A549 (cell line): ENCODE measurements around the gene PLIN4. TPM values are rescaled to one million over a fixed set of nuclear protein-coding genes. Genes with fewer than 3 reads are reported as not detected.
"Not testable (repeated sequence)": the region's sequence is repeated elsewhere in the genome, so short reads cannot be mapped to it uniquely, and the experiment has no call there.

Source experiments
- ATAC-seq, 2 experiments: fragments of 200-7000 bp in 1 of 2; fragments of >200 bp in 1 of 2; cut with Nextera tagmentation in 1 of 2; cut with Tn5 transposase in 1 of 2; 3 replicates each; pipeline versions ENCODE4 v1.8.0 to v1.9.1; 2018 to 2020; ENCODE audit warnings: mild to moderate bottlenecking in 1 of 2, moderate library complexity in 1 of 2
- CTCF ChIA-PET: fragments of 300-600 bp; sonication (Branson Sonifier 250); formaldehyde crosslinking; extraction: SDS; loops from one replicate; lab custom pipeline; 2021; ENCODE audit warnings: antibody characterized with exemption, inconsistent platforms; lab: Yijun Ruan, JAX
- POLR2A ChIA-PET: fragments of 350-600 bp; formaldehyde crosslinking; extraction: SDS; loops from one replicate; lab custom pipeline; 2021; ENCODE audit warnings: antibody characterized with exemption, inconsistent platforms; lab: Yijun Ruan, JAX
- DNase-seq, 2 experiments: peaks; one replicate each; pipeline versions ENCODE4 v3.0.0 to v3.0.0-alpha.2; 2011 to 2016; ENCODE audit warnings: low read depth in 1 of 2, low spot score in 1 of 2
- FAIRE-seq: peaks from 2 replicates; lab custom pipeline; 2011; peaks lifted over from hg19 to GRCh38; lab: Jason Lieb, UNC
- H3K27ac ChIP-seq, 2 experiments: fragments of >200 bp; sonication (Bioruptor Twin); formaldehyde crosslinking; 3 replicates each; pipeline ENCODE4 v1.5.1; 2016 to 2017
- H3K4me1 ChIP-seq: fragments of >200 bp; sonication (Bioruptor Twin); formaldehyde crosslinking; 3 replicates; pipeline ENCODE4 v1.6.1; 2016
- H3K4me2 ChIP-seq: fragments of >200 bp; sonication (Bioruptor Twin); formaldehyde crosslinking; 3 replicates; pipeline ENCODE4 v1.6.1; 2016
- H3K4me3 ChIP-seq: fragments of >200 bp; sonication (Bioruptor Twin); formaldehyde crosslinking; 3 replicates; pipeline ENCODE4 v1.5.1; 2016
- H3K9me3 ChIP-seq: fragments of >200 bp; sonication (Bioruptor Twin); formaldehyde crosslinking; 3 replicates; pipeline ENCODE4 v1.6.1; 2016
- CEBPB ChIP-seq, 2 experiments: fragments of >200 bp in 1 of 2; sonication (Bioruptor Twin) in 1 of 2; formaldehyde crosslinking in 1 of 2; IDR thresholded peaks; 2 replicates each; pipeline ENCODE4 v1.6.1; 2012 to 2016
- FOSB ChIP-seq: fragments of 250-450 bp; sonication (Bioruptor Pico); IDR thresholded peaks from 2 replicates; pipeline ENCODE4 v1.5.0; 2020; ENCODE audit warnings: mild to moderate bottlenecking, moderate library complexity
- FOSL2 ChIP-seq, 2 experiments: fragments of 450-650 bp in 1 of 2; fragments of >200 bp in 1 of 2; sonication (Bioruptor Twin) in 1 of 2; formaldehyde crosslinking; IDR thresholded peaks; 2 replicates each; pipeline versions ENCODE4 v1.5.0 to v1.6.1; 2016 to 2020; ENCODE audit warnings: mild to moderate bottlenecking in 1 of 2, moderate library complexity in 1 of 2
- HES2 ChIP-seq: fragments of >200 bp; sonication (Bioruptor Twin); formaldehyde crosslinking; IDR thresholded peaks from 2 replicates; pipeline ENCODE4 v1.6.1; 2016
- HEYL ChIP-seq: fragments of 250-450 bp; sonication (Bioruptor Pico); IDR thresholded peaks from 2 replicates; pipeline ENCODE4 v1.8.0; 2021; ENCODE audit warnings: mild to moderate bottlenecking, moderate library complexity
- HOXB5 ChIP-seq: fragments of 250-450 bp; sonication (Bioruptor Pico); IDR thresholded peaks from 2 replicates; pipeline ENCODE4 v1.5.0; 2020; ENCODE audit warnings: mild to moderate bottlenecking, moderate library complexity
- JUNB ChIP-seq: fragments of >200 bp; sonication (Bioruptor Twin); formaldehyde crosslinking; IDR thresholded peaks from 2 replicates; pipeline ENCODE4 v1.6.1; 2016
- KDM1A ChIP-seq: fragments of 200-600 bp; sonication (generic); IDR thresholded peaks from 2 replicates; pipeline ENCODE4 v1.6.1; 2016; ENCODE audit warnings: low read depth, mild to moderate bottlenecking
- MAZ ChIP-seq: fragments of 150-350 bp; IDR thresholded peaks from 2 replicates; pipeline ENCODE4 v1.6.1; 2014; ENCODE audit warnings: antibody characterized with exemption, low read depth, low read length, borderline replicate concordance
- NPAS2 ChIP-seq: fragments of 250-450 bp; sonication (Bioruptor Pico); IDR thresholded peaks from 2 replicates; pipeline ENCODE4 v1.8.0; 2022; ENCODE audit warnings: mild to moderate bottlenecking, moderate library complexity, borderline replicate concordance
- PBX3 ChIP-seq: IDR thresholded peaks from 2 replicates; pipeline ENCODE4 v1.6.1; 2012
- PHF8 ChIP-seq: fragments of 200-600 bp; sonication (generic); IDR thresholded peaks from 2 replicates; pipeline ENCODE4 v1.6.1; 2016; ENCODE audit warnings: low read depth, mild to moderate bottlenecking, antibody characterized with exemption, moderate library complexity, borderline replicate concordance
- POLR2A ChIP-seq: IDR thresholded peaks from 2 replicates; pipeline ENCODE4 v1.6.1; 2012; ENCODE audit warnings: mild to moderate bottlenecking, low read length
- POLR2AphosphoS2 ChIP-seq: conservative IDR thresholded peaks from 2 replicates; pipeline ENCODE4 v1.6.1; 2012; ENCODE audit warnings: low read length, improper control_type of control experiment, inconsistent platforms
- RFX5 ChIP-seq: fragments of 450-650 bp; IDR thresholded peaks from 2 replicates; pipeline ENCODE4 v1.7.1; 2014; ENCODE audit warnings: antibody characterized with exemption, mild to moderate bottlenecking, moderate library complexity
- SMC3 ChIP-seq: fragments of >200 bp; sonication (Bioruptor Twin); formaldehyde crosslinking; IDR thresholded peaks from 3 replicates; pipeline ENCODE4 v1.6.1; 2018; ENCODE audit warnings: inconsistent platforms
- TP53 ChIP-seq: fragments of 250-450 bp; sonication (Bioruptor Pico); IDR thresholded peaks from 2 replicates; pipeline ENCODE4 v1.5.0; 2021; ENCODE audit warnings: mild to moderate bottlenecking, moderate library complexity
- USF2 ChIP-seq: fragments of 450-650 bp; IDR thresholded peaks from 2 replicates; pipeline ENCODE4 v1.6.1; 2014; ENCODE audit warnings: antibody characterized with exemption
- ZFP36 ChIP-seq: fragments of 450-650 bp; IDR thresholded peaks from 2 replicates; pipeline ENCODE4 v1.6.1; 2014; ENCODE audit warnings: borderline replicate concordance; ENCODE audit not compliant: partially characterized antibody
- ZNF302 ChIP-seq: fragments of 250-450 bp; sonication (Bioruptor Pico); IDR thresholded peaks from 2 replicates; pipeline ENCODE4 v1.9.0; 2021; ENCODE audit warnings: inconsistent platforms, mild to moderate bottlenecking, moderate library complexity
- whole genome bisulfite sequencing: methylation state at CpG from one replicate; pipeline ENCODE4 v1.1.6; 2017; ENCODE audit errors: missing lambda C conversion rate; 5-methylcytosine and 5-hydroxymethylcytosine counted together
- polyA plus RNA-seq, 4 experiments: library from polyadenylated mRNA; depleted of rRNA in 3 of 4; stranded (reverse); fragments of >200 nt; fragmentation: RNase III in 1 of 4; extraction: RNeasy Plus Mini Kit Qiagen cat#74134 plus additional on column Dnase treatment in 1 of 4; gene quantifications; 2 replicates in 3 of 4; 3 replicates in 1 of 4; pipeline ENCODE4 v1.2.3, GENCODE V29; 2011 to 2017

The PLIN4 gene
- polyA plus RNA-seq, 2 of the 4 experiments (the other 2 are of a cell fraction) = 0.04 to 0.23 TPM

GRCh38 chr19:4529924-4530522 is 11.7 kb upstream of the PLIN4 start:
- TF ChIP-seq ZFP36 (no peak), SMC3 (no peak), MAZ (no peak), PBX3 (no peak), FOSB (CRISPR knock-in tag) (no peak), KDM1A (no peak), ZNF302 (CRISPR knock-in tag) (no peak), POLR2A (no peak), TP53 (CRISPR knock-in tag) (no peak), CEBPB (IDR thresholded peaks at IDR 0.05) (no peak), POLR2AphosphoS2 (no peak), FOSL2 (IDR thresholded peaks at IDR 0.05) (no peak), FOSL2 (CRISPR knock-in tag; IDR thresholded peaks at IDR 0.05) (no peak), JUNB (no peak), HOXB5 (CRISPR knock-in tag) (no peak), USF2 (no peak), PHF8 (no peak)
- H3K9me3 ChIP-seq = no peaks in the 10 kb centered on the region
- no peak for DNase-seq
- no peak overlapping the region for H3K27ac ChIP-seq
- H3K4me3 ChIP-seq = no peak overlapping the region
- no peak for FAIRE-seq
- ChIA-PET POLR2A (interaction anchor here (0.5 kb wide), 1 partner anchor 256 kb away, joined by 4 read pairs; no protein-coding TSS in a partner anchor), CTCF (no interaction called here)
- no peaks in the 10 kb centered on the region for H3K4me1 ChIP-seq
- no peak for ATAC-seq
- 67% methylated on average over 11 of the region's 14 CpGs for WGBS
- no peak overlapping the region for H3K4me2 ChIP-seq

- ATAC-seq = no peak
- TF ChIP-seq NPAS2 (no peak), SMC3 (no peak), RFX5 (no peak), ZFP36 (peak; percentile 37), HES2 (no peak), HEYL (no peak)
- TF ChIP-seq, all 56 proteins: peak for 1
- Histone ChIP-seq H3K4me3 (no peak overlapping the region), H3K27ac (no peak overlapping the region), H3K9me3 (no peaks in the 10 kb centered on the region), H3K4me1 (no peaks in the 10 kb centered on the region), H3K4me2 (no peak overlapping the region)
- ChIA-PET POLR2A (no interaction called here), CTCF (no interaction called here)
- WGBS = 73% methylated on average over 14 of the region's 15 CpGs
- FAIRE-seq = no peak
- no peak for DNase-seq
Measured at GRCh38 chr19:4528843-4529242, 10.6 kb upstream of the PLIN4 start.

- WGBS = 84% methylated on average over 8 of the region's 8 CpGs
- H3K4me3 ChIP-seq, ATAC-seq, FAIRE-seq, DNase-seq, H3K27ac ChIP-seq, H3K9me3 ChIP-seq, POLR2A ChIA-PET, H3K4me1 ChIP-seq, H3K4me2 ChIP-seq: not testable (repeated sequence)
- CTCF ChIA-PET = interaction anchor here (1.6 kb wide), 1 partner anchor 13 kb away, joined by 12 read pairs; the partner anchor contains the start of gene LRG1
Measured at GRCh38 chr19:4527377-4527776, 9.1 kb upstream of the PLIN4 start.
